ENCODE results near the gene CYSLTR2.
"Not testable (repeated sequence)": the region's sequence is repeated elsewhere in the genome, so short reads cannot be mapped to it uniquely, and the experiment has no call there.

The CYSLTR2 gene

DNA sequence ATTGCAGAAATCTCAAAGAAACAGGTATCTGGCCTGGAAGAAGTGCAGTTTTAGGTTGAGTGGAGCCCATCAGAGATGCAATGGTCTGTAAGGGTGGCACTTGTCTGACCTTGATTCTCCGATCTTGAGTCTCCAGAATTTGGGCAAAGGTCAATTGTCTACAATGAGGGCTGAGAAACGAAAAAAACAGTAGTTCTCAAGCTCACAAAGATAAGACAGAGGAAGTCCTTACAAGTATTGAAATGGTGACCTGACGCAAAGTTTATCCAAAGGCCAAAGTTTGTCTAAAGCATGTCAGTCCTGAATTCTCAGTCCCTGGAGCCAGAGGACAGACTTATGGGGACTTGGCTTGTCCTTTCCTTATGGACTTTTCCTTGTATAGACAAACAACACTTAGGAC is 40.3 kb downstream of the CYSLTR2 start:
- DNase-seq (ENCODE audit: low read depth in 2 of 2): no peak

DNA sequence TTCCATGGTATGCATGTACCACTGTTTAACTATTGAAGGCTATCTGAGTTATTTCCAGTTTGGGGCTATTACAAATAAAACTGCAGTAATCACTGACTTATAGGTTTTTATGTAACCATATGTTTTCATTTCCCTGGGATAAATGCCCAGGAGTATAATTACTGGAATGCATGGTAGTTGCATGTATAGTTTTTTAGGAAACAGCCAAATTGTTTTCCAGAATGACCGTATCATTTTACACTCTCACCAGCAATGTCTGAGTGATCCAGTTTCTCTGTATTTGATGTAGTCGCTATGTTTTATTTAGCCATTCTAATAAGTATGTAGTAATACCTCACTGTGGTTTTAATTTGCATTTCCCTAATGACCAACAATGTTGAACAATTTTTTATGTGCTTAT is 42.0 kb downstream of the CYSLTR2 start:
- no peak for DNase-seq (ENCODE audit: low read depth in 2 of 2)

DNA sequence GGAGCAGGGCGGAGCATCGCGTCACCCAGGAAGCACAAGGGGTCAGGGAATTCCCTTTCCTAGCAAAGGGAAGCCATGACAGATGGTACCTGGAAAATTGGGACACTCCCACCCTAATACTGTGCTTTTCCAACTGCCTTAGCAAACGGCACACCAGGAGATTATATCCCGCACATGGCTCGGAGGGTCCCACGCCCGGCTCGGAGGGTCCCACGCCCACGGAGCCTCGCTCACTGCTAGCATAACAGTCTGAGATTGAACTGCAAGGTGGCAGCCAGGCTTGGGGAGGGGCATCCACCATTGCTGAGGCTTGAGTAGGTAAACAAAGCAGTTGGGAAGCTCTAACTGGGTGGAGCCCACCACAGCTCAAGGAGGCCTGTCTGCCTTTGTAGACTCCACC is 42.9 kb downstream of the CYSLTR2 start:
- not testable (repeated sequence) for DNase-seq (ENCODE audit: low read depth in 2 of 2)

DNA sequence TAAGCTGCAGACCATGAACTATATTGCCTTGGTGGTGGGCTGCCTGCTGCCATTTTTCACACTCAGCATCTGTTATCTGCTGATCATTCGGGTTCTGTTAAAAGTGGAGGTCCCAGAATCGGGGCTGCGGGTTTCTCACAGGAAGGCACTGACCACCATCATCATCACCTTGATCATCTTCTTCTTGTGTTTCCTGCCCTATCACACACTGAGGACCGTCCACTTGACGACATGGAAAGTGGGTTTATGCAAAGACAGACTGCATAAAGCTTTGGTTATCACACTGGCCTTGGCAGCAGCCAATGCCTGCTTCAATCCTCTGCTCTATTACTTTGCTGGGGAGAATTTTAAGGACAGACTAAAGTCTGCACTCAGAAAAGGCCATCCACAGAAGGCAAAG is 53.7 kb downstream of the CYSLTR2 start:
- DNase-seq (ENCODE audit: low read depth in 2 of 2): no peak

DNA sequence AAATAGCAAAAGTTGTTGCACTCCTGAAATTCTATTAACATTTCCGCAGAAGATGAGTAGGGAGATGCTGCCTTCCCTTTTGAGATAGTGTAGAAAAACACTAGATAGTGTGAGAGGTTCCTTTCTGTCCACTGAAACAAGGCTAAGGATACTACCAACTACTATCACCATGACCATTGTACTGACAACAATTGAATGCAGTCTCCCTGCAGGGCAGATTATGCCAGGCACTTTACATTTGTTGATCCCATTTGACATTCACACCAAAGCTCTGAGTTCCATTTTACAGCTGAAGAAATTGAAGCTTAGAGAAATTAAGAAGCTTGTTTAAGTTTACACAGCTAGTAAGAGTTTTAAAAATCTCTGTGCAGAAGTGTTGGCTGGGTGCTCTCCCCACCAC is 55.0 kb downstream of the CYSLTR2 start:
- DNase-seq (ENCODE audit: low read depth in 2 of 2): no peak

DNA sequence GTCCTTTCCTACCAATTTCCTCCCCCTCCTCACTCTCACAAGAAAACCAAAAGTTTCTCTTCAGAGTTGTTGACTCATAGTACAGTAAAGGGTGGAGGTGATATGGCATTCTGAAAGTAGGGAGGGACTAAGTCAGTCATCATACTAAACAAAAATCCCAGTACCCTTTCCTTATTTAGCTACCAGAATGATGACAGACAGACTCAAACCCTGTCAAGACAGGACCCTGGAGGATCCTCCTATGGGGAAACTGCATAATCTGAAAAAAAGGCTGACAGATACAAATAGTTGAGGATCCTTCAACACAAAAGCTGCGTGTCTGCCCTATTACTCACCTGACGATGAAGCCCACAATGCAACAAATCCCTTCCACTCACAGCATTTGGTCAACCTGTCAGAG is 55.5 kb downstream of the CYSLTR2 start:
- no peak for DNase-seq (ENCODE audit: low read depth in 2 of 2)

DNA sequence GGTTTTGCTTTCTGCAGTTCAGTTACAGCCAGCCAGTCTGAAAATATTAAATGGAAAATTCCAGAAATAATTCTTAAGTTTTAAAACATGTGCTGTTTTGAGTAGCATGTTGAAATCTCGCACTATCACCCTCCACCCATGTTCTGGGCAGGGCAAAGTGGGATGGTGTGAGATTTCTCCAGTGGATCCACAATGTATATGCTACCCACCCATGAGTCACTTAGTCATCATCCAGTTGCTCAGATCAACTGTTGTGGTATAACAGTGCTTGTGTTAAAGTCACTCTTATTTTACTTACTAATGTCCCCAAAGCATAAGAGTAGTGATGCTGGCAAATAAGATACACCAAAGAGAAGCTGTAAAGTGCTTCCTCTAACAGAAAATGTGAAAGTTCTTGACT is 56.4 kb downstream of the CYSLTR2 start:
- DNase-seq (ENCODE audit: low read depth in 2 of 2): no peak

DNA sequence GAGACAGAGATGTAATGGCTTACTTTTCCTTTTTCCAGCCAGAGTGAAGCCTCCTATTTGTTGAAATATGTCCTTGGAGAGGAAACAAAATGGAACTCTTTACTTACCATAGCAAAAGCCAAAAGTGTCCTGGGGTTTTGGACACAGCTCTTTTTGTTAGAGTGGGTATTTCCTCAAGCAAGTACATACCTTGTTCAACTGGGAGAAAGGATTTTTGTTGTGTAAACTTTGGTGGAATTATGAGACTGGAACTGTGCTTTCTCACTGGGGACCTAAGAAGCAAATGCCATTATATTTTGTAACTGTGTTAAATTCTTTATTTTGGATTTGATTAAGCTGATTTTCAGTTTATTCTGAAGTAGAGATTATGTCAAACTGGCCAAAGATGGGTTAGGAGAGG is 58.4 kb downstream of the CYSLTR2 start:
- no peak for DNase-seq (ENCODE audit: low read depth in 2 of 2)

DNA sequence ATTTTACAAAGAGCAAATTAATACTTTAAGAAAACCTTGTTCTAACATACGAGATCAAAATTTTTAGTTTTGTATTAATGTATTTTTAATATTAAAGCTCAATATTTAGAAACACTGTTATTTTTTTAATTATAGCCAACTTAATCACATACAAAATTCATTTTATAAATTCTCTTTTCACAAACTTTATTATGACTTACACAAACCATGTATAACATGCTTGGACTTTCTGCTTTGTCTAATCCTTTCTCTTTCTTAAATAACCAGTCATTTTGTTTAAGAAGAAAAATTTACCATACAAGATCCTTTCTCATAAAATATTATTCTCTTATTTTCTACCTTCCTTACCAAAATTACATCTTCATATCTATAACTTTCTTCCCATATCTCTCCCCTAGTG is 62.2 kb downstream of the CYSLTR2 start:
- no peak for DNase-seq (ENCODE audit: low read depth in 2 of 2)

DNA sequence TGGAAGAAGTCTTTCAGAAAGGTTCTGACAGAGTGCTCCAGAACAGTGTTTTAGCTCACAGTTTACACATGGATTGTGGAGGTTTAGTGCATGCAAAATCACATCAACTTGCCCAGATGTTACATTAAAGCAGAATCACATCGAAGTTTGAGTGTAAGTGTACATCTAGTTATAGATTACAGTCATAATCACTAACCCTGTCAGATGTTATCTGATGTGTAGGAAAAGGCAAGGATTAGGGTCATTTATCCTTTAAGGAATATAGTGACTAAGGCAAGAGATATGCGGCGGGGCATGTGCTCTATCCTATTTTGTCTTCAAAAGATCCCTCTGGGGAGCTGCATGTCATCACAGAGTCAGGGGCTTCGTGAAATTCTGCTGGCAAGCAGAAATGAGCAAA is 66.9 kb downstream of the CYSLTR2 start:
- no peak for DNase-seq (ENCODE audit: low read depth in 2 of 2)

DNA sequence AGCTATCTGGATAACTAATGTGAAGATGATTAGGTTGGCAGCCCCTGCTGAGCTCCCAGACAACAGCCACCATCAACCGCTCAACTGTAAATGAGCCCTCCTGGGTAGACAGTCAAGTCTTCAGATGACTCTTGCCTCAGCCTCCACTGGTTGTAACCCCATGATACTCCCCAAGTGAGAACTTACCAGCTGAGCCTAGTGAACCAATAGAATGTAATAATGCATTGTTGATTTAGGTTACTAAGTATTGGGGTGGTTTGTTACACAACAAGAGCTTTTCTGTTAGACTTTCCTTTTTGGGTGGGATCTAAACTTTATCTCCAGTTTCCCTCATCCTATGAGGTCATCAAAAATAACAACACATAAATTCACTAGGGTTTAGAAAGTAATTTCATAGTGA is 69.4 kb downstream of the CYSLTR2 start:
- DNase-seq (ENCODE audit: low read depth in 2 of 2): no peak

DNA sequence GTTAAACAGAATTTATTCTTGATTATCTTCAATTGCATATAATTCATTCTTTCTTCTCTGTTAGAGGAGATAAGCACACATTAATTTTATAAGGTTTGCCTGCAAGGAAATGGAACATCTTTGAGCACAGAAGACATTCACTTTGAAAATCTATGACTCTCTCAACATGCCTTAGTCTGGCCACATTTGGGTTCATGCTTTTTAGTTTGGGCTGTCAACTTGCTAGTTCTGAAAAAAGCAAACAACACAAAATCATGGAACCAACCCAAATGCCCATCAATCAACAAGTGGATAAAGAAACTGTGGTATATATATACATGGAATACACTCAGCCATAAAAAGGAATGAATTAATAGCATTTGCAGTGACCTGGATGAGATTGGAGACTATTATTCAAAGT is 71.5 kb downstream of the CYSLTR2 start:
- DNase-seq (ENCODE audit: low read depth in 2 of 2): no peak

DNA sequence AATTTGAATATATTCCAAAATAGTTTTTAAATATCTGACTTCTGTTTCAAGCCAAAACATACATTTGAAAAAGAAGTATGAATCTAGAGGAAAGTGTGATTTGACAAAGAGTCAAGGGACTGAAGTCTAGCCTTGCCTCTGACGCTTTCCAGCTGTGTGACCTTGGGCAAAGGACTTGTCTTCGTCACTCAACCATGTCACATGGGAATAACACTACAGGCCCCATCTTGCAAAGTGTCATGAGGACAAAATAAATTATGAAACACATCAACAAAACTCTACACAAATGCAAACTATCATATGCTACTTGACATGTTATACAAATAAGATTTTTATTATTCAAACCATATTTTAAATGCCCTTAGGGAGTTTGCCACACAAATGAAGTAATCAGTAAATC is 73.0 kb downstream of the CYSLTR2 start:
- no peak for DNase-seq (ENCODE audit: low read depth in 2 of 2)

DNA sequence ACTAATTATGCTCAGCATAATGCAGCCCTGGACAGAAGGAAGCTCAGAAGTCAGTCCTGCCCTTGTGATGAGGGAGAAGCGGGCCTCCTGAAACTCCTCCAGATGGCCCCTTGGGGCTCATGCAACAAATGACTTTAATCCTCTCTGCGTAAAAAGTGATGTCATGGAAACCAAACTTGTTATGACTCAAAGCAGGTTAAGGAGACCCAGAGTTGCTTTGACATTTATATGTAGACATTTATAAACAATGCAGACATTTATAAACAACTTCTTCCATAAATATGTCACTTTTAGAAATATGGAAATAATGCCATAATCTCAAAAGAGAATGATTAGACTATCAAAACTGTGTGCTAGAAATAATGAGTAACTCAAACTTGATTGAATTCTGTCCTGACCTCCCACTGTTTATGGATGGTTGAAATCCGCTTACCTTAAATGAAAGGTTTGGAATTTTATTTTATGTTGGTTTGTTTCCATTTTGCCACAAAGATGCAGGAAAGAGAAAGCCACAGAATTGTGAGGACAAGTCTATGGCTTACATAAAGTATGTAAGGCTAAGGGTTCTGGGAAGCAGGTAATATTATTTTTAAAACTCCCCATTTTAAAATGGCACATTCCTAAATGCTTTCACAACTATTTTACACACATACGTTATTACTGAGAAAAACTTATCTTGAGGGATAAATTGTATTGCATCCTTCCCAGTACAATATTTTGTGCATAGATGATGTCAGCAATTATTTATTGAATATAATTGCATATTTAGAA is 73.7 kb downstream of the CYSLTR2 start:
- no peak for DNase-seq (ENCODE audit: low read depth in 2 of 2)

DNA sequence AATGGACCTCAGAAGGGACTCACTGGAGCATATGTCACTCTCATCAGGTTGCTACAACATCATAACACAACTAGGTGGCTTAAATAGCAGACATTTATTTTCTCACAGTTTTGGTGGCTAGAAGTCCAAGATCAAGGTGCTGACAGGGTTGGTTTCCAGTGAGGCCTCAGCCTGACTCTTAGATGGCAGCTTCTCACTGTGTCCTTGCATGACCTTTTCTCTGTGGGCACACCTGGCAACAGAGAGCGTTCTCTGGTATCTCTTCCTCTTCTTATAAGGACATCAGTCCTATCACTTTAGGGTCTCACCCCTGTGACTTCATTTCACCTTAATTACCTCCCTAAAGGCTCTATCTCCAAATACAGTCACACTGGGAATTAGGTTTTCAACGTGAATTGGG is 74.5 kb downstream of the CYSLTR2 start:
- DNase-seq (ENCODE audit: low read depth in 2 of 2): no peak

DNA sequence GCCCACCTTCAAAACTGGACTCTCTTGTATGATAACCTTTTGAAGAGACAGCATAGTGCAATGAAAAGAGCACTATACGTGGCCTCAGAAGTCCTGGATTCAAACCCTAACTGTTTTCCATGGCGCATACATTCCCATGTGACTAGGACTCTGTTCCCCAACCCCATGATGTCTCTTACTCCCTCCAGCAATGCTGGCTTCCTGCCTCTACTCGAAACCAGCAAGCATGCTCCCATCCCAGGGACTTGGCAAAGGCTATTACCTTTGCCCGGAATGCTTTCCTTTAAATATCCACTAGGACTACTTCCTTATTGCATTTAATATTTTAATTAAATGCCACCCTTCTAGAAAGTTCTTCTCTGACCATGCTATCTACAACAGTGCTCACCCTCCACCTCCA is 75.1 kb downstream of the CYSLTR2 start:
- no peak for DNase-seq (ENCODE audit: low read depth in 2 of 2)

DNA sequence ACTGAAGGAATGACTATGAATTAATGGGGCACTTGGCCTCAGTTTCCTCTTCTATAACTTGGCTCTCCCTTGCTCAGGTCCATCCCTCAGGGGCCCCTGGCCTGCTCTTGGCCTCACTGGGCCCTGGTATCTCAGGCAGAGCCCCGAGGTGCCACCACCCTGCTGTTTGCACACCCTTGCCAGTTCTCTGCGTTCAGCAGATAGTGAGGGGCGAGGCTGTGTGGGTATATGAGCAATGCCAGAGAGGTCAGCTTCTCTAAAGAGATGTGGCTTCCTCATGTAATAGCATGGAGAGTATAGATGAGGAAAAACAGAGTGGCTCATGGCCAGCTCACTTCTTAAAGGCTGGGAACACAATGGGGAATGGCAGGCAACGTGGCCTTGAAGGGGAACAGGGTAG is 76.1 kb downstream of the CYSLTR2 start:
- no peak for DNase-seq (ENCODE audit: low read depth in 2 of 2)

DNA sequence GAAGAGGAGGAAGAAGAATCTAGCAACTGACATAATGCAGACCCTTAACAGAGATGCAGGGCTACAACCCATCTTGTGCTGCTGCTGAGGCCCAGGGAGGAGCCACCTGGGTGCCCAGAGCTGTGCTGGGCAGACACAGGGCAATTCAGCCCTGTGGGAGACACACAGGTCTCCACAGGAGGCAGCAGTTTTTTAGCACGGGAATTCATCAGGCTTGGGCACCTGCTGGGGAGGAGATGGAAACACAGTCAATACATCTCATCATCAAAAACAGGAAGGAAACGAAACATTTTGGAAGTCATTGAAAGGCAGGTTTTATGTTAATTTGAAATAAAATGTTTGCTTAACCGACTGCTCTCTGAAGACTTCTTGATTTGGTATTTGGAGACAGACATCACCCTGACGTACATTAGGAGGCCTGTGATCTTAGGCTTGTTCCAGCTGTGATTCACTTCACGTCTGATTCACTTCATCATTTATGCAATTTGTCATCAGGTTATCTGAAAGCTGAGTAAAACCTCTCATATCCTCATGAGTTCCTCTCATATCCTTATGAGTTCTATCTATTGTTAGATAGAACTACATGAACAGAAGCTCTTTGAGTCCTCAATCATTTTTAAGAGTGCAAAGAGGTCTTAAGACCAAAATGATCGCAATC is 77.4 kb downstream of the CYSLTR2 start:
- no peak for DNase-seq (ENCODE audit: low read depth in 2 of 2)

DNA sequence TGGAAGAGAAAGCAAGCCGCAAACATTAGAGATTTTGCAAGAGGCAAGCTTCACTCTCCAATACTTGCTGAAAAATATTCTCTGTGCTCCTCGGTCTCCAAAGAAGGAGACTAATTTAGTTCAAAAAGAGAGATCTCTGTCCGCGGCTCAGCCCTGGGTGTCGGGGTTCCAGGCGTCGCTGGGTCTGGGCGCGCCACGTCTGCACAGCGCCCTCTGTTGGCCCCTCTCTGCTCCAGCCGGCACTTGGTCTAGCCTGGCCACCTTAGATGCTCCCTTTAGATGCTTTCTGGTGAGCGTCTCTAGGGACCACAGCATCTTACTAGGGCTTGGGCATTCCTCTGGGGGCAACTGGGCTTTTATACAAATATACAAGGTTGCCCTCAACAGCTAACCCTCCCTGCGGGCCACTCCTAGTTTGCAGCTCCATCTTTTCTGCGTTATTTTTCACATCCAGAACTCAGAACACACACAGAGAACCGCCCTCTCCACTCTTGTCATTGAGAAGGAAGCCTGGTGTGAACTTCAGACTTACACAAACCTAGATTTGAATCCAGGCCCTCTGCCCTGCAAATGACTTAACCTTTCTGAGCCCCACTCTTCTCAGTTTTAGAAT is 78.3 kb downstream of the CYSLTR2 start:
- peak in 1 of 2 donors; percentile 30 for DNase-seq (ENCODE audit: low read depth in 2 of 2)

DNA sequence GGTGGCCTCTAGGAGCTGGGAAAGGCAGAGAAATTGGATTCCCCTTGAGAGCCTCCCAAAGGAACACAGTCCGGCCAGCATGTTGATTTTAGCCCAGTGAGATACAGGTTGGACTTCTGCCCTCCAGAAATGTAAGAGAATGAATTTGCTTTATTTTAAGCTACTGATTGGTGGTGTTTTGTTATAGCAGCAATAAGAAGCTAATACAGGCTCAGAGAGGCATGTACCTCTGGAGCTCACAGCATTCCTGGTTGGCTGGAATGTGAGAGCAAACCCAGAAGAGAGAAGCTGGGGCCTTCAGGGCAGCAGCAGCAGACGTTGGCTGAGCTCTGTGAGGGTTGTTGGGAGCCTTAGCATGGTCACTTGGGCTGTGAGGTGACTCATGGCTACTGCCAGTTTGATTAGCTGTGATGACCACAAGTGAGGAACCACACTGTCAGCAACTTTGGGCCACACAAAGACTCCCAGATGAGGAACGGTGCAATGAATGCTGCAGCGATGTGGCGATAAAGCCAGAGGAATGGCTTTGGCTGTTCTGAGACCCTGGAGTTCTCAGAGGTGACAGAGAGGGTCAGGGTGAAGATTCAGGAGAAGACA is 80.1 kb downstream of the CYSLTR2 start:
- no peak for DNase-seq (ENCODE audit: low read depth in 2 of 2)

DNA sequence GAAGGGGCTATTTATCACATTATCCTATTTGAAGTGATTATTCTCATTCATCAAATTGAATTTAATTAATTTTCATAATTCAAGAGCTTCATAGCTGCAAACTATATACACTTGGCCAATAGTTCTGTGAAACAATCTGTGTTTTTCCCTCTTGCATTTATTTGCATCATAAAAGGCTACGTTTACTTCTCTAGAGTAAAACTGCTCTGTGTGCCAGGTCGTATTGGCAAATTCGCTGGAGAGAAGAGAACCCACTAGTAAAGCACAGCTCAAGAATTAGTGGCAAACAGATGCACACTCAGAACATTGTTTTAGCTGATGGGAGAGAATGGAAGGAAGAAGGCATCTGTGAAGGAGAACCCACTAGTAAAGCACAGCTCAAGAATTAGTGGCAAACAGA is 81.8 kb downstream of the CYSLTR2 start:
- DNase-seq (ENCODE audit: low read depth in 2 of 2): no peak

DNA sequence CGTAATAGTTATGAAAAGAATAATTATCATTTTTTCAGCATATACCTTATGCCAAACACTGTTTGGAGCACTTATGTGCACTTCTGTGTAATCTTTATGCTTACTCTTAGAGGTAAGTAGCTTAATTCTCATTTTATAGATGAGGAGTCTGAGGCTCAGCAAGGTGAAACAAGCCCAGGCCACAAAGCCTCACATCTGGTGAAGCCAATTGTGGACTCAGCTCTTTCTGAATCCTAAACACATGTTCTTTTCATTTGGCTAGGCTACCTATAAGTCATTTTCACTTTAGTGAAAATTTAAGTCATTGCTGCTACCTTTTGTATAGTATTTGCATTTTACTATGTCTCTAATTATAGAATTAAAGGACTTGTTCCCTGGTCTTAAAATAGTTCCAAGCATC is 84.0 kb downstream of the CYSLTR2 start:
- no peak for DNase-seq (ENCODE audit: low read depth in 2 of 2)

DNA sequence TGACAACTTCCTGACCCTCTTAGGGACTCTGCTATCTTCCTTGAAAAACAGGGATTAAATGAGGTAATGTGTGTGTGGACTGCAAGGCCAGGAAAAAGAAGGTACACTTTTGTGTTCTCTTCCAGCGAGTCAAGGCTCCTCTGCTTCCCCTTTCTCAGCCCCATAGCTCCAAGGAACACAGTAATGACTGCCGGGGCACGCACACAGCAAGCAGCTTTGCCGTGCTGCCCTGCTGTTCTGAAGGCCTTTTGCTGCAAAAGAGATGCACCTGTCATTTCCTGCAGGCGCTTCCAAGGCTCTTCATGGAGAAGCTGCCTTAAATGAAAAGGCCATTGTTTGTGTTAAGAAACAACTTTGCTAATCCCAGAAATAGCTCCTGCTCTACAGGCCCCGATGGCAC is 84.6 kb downstream of the CYSLTR2 start:
- DNase-seq (ENCODE audit: low read depth in 2 of 2): no peak
